Activated naive CD4-positive, alpha-beta T cell treated with anti-CD3 and anti-CD28 coated beads, Interleukin-2, amount 50 U/mL, for 72 hours (primary cell): ENCODE data around the gene FKBP2. TPM values are rescaled to one million over a fixed set of nuclear protein-coding genes. Genes with fewer than 3 reads are reported as not detected.
A peak's percentile ranks its signal among the peaks of the same experiment; 100 is the strongest.

ENCODE experiments used
- ATAC-seq, 2 donors: fragments of 150-1000 bp; cut with Tn5 transposase; 2 replicates each; pipeline ENCODE4 v1.10.0; 2021; ENCODE audit warnings: mild to moderate bottlenecking in 2 of 2, moderate library complexity in 2 of 2
- DNase-seq, 2 donors: peaks; one replicate each; pipeline ENCODE4 v3.0.0; 2021 to 2022; ENCODE audit warnings: low spot score in 2 of 2
- H3K27ac Mint-ChIP-seq, 2 donors: one replicate each; pipeline ENCODE4 v1.8.0; 2022; ENCODE audit warnings: mild to moderate bottlenecking in 2 of 2, mixed read lengths in 2 of 2
- H3K36me3 Mint-ChIP-seq, 2 donors: one replicate each; pipeline ENCODE4 v1.8.0; 2022; ENCODE audit warnings: mixed read lengths in 2 of 2
- H3K9me3 Mint-ChIP-seq, 2 donors: one replicate each; pipeline ENCODE4 v1.8.0; 2022; ENCODE audit warnings: mixed read lengths in 2 of 2
- total RNA-seq, 2 donors: library from RNA; stranded (reverse); gene quantifications; one replicate each; pipeline ENCODE4 v1.2.3, GENCODE V29; 2022

Gene FKBP2
- total RNA-seq, 2 donors from 2014 or later: 27.7 to 36.0 TPM

GRCh38 chr11:64278576-64279190, 37.8 kb downstream of the FKBP2 start:
- H3K27ac Mint-ChIP-seq: no peak overlapping the region
- no peak for DNase-seq
- no peak for ATAC-seq
- H3K9me3 Mint-ChIP-seq: no peaks in the 10 kb centered on the region
- no peaks in the 10 kb centered on the region for H3K36me3 Mint-ChIP-seq

DNA sequence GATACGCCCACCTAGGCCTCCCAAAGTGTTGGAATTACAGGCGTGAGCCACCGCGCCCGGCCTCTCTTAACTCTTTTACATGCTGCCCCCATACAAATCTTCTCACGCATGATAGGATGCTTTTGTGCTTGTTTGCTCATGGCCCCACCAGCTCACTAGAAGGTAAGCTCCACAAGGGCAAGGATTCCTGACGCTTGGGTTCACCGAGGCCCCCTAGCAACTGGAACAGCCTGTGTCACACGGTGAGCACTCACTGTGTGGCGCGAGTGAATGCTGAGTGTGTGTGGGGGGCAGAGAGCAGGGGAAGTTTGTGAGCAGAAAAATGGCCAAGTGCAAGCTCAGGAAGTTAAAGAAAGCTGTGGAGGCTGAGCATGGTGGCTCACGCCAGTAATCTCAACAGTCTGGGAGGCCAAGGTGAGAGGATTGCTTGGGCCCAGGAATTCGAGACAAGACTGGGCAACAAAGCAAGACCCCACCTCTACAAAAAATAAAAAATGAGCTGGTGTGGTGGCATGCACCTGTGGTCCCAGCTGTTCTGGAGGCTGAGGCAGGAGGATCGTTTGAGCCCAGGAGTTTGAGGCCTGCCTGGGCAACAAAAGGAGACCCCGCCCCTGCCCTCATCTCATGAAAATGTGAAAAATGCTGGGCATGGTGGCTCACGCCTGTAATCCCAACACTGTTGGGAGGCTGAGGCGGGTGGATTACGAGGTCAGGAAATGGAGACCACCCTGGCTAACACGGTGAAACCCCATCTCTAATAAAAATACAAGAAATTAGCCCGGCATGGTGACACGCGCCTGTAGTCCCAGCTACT, 41.3 kb downstream of the FKBP2 start:
- Mint-ChIP-seq H3K36me3 (no peaks in the 10 kb centered on the region), H3K9me3 (no peaks in the 10 kb centered on the region), H3K27ac (peak overlapping the region in 1 of 2 donors; percentile 31)
- DNase-seq (no peak), ATAC-seq (no peak)

DNA sequence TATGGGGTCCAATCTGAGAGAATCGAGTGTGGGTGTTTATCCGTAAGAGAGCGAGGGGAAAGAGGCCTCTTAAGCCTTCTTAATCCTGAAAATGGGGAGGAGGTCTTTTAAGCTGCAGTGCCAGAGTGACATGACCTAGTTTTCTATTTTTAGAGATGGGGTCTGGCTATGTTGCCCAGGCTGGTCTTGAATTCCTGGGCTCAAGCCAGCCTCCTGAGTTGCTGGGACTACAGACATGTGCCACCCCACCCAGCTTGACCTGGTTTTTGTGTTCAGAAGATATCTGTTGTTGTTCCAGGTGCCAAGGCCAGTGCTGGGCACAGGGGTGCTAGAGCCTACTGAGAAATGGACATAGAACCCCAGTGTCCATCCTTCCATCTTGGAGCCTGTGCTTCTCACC, 42.2 kb downstream of the FKBP2 start:
- no peak for ATAC-seq
- no peak for DNase-seq
- no peak overlapping the region for H3K27ac Mint-ChIP-seq
- no peaks in the 10 kb centered on the region for H3K36me3 Mint-ChIP-seq
- no peaks in the 10 kb centered on the region for H3K9me3 Mint-ChIP-seq

DNA sequence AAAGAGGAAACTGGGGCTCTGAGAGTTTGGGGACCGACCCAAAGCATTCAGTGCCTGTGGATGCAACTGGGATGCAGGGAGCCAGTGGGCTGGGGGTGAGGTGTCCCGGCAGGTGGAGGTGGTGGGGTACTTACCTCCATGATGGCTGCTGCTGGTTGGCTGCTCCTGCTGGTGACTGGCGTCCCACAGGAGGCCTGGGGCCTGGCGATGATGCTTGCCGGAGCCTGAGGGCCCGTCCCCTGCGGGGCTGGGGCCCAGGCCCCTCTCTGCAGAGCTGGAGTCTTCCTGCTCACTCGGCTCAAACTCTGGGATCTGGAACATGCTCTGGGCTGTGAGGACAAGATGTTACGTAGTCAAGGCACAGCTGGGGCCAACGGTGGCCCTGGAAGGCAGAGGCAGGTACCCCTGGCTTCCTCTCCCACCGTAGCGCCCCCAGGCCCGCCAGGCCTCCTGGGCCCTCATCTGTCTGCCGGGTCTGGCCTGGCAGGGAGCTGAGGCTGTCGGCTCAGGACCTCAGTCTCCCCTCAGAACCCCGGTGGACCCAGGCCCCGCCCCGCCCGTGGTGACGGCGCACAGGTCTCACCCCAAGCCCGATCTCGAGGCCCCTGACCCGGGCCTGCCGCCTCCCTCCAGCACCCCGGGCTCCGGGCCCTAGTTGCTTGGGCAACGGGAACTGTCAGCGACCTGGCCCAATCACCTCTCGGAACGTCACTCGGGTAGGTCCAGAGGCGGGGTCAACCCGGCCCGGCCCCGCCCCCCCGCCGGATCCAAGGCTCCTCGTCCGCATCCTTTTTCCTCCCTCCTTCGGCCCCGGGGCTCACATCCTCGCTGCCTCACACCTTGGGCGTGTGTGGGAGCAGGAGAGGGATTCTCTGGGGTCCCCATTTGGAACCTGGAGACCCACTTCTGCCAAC, 43.4 kb downstream of the FKBP2 start, which contains the start of gene BAD:
Gene BAD (minus strand): TSS at position 618 of the 914 bp plus-strand sequence. CDS start 297 bp downstream, at position 321.
- DNase-seq (peak; percentile 89), ATAC-seq (peak; percentile 93)
- H3K27ac Mint-ChIP-seq: peak within 1 kb of the TSS; percentile 88 to 96
- no peaks in the 10 kb centered on the region for H3K9me3 Mint-ChIP-seq
- H3K36me3 Mint-ChIP-seq: no peaks in the 10 kb centered on the region

- Mint-ChIP-seq H3K36me3 (no peaks in the 10 kb centered on the region), H3K27ac (peak within 1 kb of the TSS; percentile 88 to 96), H3K9me3 (no peaks in the 10 kb centered on the region)
- DNase-seq (peak; percentile 92 to 99), ATAC-seq (peak; percentile 69 to 71)
These were observed 44.3 kb downstream of the FKBP2 start, which contains the start of gene GPR137 for GRCh38 chr11:64284962-64285884. Gene GPR137 (plus strand): TSS chr11:64285848. CDS start chr11:64286525, 677 bp downstream.

- Mint-ChIP-seq H3K36me3 (peaks cover 5 to 6% of the 10 kb centered on the region in 2 donors), H3K9me3 (no peaks in the 10 kb centered on the region), H3K27ac (peak overlapping the region; percentile 86 to 88)
- DNase-seq (peak in 1 of 2 donors; percentile 42), ATAC-seq (no peak)
These were observed 45.2 kb downstream of the FKBP2 start for GRCh38 chr11:64285885-64286800.

GRCh38 chr11:64286801-64287159, 45.9 kb downstream of the FKBP2 start:
- Mint-ChIP-seq H3K27ac (peak overlapping the region in 1 of 2 donors; percentile 76), H3K9me3 (no peaks in the 10 kb centered on the region), H3K36me3 (peaks cover 5 to 6% of the 10 kb centered on the region in 2 donors)
- no peak for ATAC-seq
- DNase-seq: no peak

- Mint-ChIP-seq H3K36me3 (peaks cover 5 to 6% of the 10 kb centered on the region in 2 donors), H3K27ac (no peak overlapping the region), H3K9me3 (no peaks in the 10 kb centered on the region)
- DNase-seq: no peak
- ATAC-seq: no peak
These were observed 46.9 kb downstream of the FKBP2 start for GRCh38 chr11:64287676-64288352.

- H3K36me3 Mint-ChIP-seq: peaks cover 5 to 6% of the 10 kb centered on the region in 2 donors
These were observed 47.5 kb downstream of the FKBP2 start for GRCh38 chr11:64288353-64288750.

DNA sequence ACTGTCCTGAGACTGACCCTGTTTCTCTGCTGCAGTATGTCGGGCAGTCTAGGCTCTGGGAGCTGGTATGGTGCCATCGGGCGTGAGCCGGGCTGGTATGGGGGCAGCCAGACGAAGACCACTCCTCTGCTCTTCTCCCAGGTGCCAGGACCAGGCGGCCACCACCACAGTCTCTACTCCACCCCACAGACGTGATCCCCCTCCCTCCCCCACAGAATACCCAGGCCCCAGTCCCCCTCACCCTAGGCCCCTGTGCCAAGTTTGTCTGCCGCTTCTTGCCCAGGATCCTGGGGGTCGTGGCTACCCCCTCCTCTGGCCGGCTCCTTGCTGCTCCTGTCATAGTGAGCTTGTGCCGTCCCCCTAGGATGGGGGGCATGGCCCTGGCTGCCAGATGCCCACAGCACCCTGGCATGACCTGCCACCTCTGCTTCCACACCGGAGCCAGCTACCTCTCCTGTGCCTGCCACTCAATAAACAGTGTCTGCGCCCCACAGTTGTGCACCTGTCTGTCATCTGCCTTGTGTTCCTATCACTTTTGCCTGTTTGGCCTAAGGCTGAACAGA, 48.2 kb downstream of the FKBP2 start:
- ATAC-seq: no peak
- no peak overlapping the region for H3K27ac Mint-ChIP-seq
- DNase-seq: no peak
- H3K36me3 Mint-ChIP-seq: peaks cover 5 to 6% of the 10 kb centered on the region in 2 donors
- H3K9me3 Mint-ChIP-seq: no peaks in the 10 kb centered on the region

More at GRCh38 chr11:64288353-64288750, 47.5 kb downstream of the FKBP2 start:
- no peaks in the 10 kb centered on the region for H3K9me3 Mint-ChIP-seq
- DNase-seq (no peak), ATAC-seq (no peak)
- no peak overlapping the region for H3K27ac Mint-ChIP-seq

- Mint-ChIP-seq H3K27ac (no peak overlapping the region), H3K36me3 (peaks cover 5 to 6% of the 10 kb centered on the region in 2 donors), H3K9me3 (no peaks in the 10 kb centered on the region)
- DNase-seq: no peak
- ATAC-seq: no peak
These were observed 49.7 kb downstream of the FKBP2 start for GRCh38 chr11:64290352-64291261.

GRCh38 chr11:64291262-64291751, 50.4 kb downstream of the FKBP2 start, which contains the start of gene KCNK4:
Gene KCNK4 (plus strand): TSS chr11:64291302. CDS start chr11:64293019, 1,717 bp downstream.
- no peak for ATAC-seq
- no peak for DNase-seq
- Mint-ChIP-seq H3K9me3 (no peaks in the 10 kb centered on the region), H3K27ac (no peak within 1 kb of the TSS), H3K36me3 (peaks cover 5 to 6% of the 10 kb centered on the region in 2 donors)
